Neural progenitor cell (in vitro differentiated cells): ENCODE measurements around the gene RND1.

ENCODE experiments used
- CTCF ChIP-seq: fragments of 200-600 bp; sonication (generic); IDR thresholded peaks from 2 replicates; pipeline ENCODE4 v1.5.1; 2017; ENCODE audit warnings: antibody characterized with exemption, mild to moderate bottlenecking
- EZH2 ChIP-seq: fragments of 200-600 bp; sonication (generic); IDR thresholded peaks from 2 replicates; pipeline ENCODE4 v1.6.1; 2017; ENCODE audit warnings: antibody characterized with exemption, mild to moderate bottlenecking, moderate library complexity
- EZH2phosphoT487 ChIP-seq: fragments of 200-600 bp; sonication (generic); IDR thresholded peaks from 2 replicates; pipeline ENCODE4 v1.6.1; 2017; ENCODE audit warnings: antibody characterized with exemption

GRCh38 chr12:48823281-48823680, 42.4 kb downstream of the RND1 start:
- TF ChIP-seq CTCF (no peak), EZH2 (no peak), EZH2phosphoT487 (no peak)
